ENCODE measurements around the gene TMEM221.

DNA sequence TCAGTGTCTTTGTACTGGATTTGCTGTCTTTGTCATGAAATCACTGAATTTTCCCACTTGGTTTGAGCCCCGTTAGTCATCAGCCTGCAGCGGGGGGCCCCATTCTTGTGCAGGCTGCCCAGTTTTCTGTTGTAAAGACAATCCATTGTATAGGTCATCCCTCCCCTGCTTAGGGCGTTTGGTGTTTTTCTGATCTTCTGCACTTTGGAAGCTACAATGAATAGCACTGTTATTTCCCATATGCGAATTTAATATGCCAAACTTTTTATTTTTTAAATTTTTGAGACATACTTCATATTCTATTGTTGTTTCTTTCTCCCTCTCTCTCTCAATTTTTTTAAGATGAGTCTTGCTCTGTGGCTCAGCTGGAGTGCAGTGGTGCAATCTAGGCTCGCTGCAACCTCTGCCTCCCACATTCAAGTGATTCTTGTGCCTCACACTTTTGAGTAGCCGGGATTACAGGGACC, 30.9 kb upstream of the TMEM221 start:
- TF ChIP-seq FOXJ3 (CRISPR knock-in tag; IDR thresholded peaks at IDR 0.05) (no peak), TRIM24 (IDR thresholded peaks at IDR 0.05) (no peak), MCM5 (IDR thresholded peaks at IDR 0.05; ENCODE audit: low read depth) (no peak)

All from K562 (cell line).